ENCODE measurements around the gene SPACA1.
"Not testable (repeated sequence)": the region's sequence is repeated elsewhere in the genome, so short reads cannot be mapped to it uniquely, and the experiment has no call there.

Gene SPACA1, protein sequence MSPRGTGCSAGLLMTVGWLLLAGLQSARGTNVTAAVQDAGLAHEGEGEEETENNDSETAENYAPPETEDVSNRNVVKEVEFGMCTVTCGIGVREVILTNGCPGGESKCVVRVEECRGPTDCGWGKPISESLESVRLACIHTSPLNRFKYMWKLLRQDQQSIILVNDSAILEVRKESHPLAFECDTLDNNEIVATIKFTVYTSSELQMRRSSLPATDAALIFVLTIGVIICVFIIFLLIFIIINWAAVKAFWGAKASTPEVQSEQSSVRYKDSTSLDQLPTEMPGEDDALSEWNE

DNA sequence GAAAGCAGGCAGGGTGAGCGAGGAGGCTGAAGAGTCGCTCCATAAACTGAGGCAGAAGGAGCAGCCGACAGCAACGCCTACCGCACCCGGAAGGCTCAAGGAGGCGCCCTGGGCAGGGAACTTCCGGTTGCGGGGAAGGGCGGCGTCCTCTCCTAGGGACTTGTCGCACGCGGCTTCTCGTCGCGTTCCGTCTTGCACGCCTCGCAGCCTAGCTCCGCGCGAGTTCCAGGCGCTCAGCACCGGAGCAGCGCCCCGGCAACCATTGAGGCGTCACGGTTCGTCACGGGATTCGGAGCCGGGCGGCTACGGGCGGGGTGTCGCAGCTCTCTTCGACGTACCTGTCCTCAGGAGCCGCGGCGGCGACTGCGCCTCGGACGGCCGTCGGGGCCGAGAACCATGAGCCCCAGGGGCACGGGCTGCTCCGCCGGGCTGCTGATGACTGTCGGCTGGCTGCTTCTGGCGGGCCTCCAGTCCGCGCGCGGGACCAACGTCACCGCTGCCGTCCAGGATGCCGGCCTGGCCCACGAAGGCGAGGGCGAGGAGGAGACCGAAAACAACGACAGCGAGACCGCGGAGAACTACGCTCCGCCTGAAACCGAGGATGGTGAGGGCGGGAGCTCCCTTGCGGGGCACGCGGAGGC is at the start of gene SPACA1:
Gene SPACA1, plus strand, starts transcription at position 332 of the 641 bp plus-strand sequence. Its CDS starts 65 bp downstream, at position 397.
- in situ Hi-C loops (cut with MboI; ENCODE audit: low sequenced_read_pairs), result no loop called here

DNA sequence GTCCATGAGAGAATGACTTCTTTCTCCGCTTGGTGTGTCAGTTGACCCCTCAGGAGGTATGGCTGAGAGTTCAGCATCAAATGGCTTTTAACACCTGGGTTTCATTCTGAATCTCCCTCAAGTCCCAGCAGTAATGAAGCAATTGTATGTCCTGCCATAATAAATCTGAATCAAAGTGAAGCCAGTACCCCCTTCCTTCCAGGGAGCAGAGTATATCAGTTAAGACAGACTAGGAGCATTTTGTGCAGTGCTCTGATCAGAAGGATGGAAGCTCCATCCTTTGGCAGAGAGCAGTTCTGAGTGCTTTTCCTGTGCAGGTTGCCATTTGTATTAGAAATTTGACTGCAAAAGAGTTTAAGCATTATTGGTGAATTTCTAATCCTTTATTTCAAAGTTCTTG is 46.9 kb upstream of the SPACA1 start:
- in situ Hi-C loops (cut with MboI; ENCODE audit: low sequenced_read_pairs), result no loop called here

DNA sequence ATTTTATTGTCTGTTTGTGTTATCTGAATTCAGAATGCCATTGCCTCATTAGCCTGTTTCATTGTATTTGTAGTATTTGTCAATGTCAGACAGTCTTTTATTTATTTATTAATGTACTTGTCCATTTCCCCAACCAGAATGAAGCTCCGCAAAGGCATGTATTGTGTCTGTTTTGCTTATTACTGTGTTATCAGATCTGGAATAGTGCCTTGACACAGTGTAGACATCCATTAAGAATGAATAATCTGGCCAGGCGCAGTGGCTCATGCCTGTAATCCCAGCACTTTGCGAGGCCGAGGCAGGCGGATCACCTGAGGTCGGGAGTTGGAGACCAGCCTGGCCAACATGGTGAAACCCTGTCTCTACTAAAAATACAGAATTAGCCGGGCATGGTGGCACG is 46.4 kb upstream of the SPACA1 start:
- in situ Hi-C loops (cut with MboI; ENCODE audit: low sequenced_read_pairs), result not testable (repeated sequence)

DNA sequence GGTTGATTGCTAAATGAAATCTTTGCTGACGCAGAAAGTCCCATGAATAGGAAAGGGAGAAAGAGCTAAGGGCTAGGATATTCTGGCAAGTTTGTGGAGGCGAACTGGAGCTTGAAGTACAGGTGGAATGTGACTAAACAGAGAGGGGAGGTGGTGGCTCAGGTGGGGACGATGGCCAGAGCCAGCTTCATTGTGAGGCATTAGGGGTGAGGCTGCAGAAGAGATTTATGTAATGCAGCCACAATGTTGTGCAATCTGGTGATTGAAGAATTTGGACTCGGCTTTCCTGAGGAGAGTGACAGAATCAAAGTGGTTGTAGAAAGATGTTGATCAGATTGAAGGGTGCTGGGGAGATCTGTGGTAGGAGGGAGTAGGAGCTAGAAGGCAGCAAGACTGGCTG is 42.9 kb upstream of the SPACA1 start:
- in situ Hi-C loops (cut with MboI; ENCODE audit: low sequenced_read_pairs), result no loop called here

DNA sequence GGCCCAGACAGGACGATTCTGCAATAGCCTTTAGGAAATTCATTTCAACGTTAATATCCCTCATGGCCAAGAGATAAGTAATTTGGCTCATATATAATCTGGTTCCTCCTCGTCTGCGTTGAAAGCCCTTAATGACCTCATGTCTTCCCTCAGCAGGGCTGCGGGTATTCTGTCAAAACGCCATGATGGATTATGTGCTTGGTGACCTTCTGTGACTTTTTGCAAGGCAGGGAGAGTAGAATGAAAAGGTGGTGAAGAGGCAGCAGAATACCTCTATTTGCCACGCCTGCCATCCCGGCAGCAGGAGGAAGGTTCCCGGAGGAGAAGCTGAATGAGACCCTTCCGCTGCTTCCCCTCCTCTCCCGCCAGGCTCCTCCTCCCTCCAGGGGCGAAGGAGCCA is 41.1 kb upstream of the SPACA1 start:
- in situ Hi-C loops (cut with MboI; ENCODE audit: low sequenced_read_pairs), result no loop called here

DNA sequence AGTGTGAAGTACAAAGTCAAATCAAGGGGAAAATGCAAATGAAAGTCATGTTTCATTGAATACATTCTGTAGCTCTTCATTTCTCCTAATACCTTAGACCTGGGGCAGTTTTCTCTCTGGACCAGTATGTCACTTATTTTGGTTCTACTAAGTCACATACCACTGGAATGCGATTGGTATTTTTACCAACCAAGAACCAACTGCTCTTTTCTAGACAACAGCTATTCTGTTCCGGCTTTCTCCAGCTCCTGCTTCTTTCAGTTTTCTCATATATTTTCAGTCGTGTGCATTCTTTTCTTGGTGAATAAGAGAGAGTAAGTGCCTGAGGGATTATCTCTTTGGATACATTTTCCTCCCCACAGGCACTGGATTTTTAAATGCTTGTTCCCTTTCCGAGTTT is 39.2 kb upstream of the SPACA1 start:
- in situ Hi-C loops (cut with MboI; ENCODE audit: low sequenced_read_pairs), result no loop called here

DNA sequence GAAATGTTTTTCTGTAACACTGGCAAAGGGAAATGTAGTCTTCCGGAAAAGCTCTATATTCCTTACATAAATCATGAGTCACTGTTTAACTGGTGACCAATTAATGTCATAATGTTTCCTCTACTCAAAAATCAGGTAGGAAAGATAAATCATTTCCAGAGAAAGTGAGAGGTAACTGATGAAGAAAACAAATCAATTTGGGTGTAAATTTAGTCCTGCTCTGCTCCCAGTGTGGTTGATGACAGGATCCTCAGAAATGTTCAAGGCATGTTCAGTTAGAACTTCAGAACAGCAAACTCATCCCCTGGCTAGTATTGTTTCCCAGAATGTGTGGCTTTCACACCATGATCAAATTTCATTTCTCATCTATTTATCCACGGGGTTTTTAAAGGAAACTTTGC is 38.8 kb upstream of the SPACA1 start:
- in situ Hi-C loops (cut with MboI; ENCODE audit: low sequenced_read_pairs), result no loop called here

DNA sequence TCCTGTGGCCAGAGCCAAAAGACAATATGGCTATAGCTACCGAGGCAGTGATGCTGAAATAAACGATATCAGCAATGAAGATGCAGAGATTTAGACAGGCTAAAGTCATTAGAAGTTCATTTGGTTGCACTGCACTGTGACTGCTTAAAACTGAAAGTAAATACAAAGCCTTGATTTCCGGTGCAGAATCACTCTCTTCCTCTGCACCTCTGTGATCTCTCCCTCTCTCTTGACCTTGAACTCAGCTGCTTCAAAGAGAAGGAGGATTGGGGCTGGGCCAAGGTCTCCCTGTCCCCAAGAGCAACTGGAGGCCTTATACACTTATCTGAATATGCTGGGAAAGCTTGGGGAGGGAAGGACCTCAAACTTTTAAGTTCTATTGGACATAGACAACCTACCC is 34.6 kb upstream of the SPACA1 start:
- in situ Hi-C loops (cut with MboI; ENCODE audit: low sequenced_read_pairs), result no loop called here

DNA sequence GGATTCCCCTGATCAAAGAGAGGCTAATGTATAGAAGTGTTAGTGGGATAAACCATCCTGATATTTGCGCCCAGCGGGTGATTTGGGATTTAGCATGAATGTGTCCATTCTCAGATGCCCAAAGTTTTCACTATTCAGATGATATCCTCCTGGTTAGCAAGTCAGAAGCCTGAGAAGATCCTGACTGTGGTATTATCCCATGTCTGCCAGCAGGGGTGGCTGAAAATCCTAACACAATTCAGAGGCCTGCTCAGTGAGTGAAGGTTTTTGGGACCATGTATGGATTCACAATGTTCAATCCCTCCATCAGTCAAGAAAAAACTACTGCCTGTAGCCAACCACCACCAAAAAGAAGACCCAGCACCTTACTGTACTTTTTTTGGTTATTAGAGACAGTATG is 34.1 kb upstream of the SPACA1 start:
- in situ Hi-C loops (cut with MboI; ENCODE audit: low sequenced_read_pairs), result no loop called here

DNA sequence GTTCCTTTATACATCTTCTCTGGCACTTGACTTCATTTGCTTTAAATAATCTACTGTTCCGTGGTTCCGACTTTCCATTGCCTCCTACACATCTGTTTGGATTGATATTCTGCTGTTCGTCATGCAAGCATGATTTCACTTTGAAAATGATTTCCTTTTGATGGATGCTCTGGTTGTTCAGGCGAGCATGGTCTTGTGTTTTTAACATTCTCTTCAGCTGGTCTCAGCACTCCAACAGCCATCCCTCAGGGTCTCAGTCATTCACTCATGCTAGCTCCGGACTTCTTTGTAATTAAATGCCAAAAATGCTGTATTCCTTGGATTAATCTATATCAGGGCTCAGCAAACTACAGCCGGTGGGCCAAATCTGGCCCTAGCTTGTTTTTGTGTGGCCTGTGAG is 27.2 kb upstream of the SPACA1 start:
- in situ Hi-C loops (cut with MboI; ENCODE audit: low sequenced_read_pairs), result no loop called here

DNA sequence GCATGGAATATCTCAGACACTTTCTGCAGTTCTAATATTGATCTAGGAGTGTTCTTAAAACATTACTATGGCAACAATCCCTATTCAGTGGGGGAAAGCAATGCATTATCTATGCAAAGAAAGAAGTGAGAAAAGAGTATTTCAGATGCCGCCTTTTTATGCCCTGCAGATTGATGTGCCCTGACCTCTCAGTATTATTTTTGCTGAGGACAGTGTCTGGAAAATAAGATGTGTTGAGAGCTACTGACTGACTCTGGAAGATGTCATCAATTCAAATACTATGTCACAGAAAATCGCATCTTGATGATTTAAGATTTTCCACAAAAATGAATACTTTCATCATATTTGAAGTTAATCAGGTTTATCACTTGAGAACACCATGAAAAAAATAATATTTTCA is 22.9 kb upstream of the SPACA1 start:
- in situ Hi-C loops (cut with MboI; ENCODE audit: low sequenced_read_pairs), result no loop called here

DNA sequence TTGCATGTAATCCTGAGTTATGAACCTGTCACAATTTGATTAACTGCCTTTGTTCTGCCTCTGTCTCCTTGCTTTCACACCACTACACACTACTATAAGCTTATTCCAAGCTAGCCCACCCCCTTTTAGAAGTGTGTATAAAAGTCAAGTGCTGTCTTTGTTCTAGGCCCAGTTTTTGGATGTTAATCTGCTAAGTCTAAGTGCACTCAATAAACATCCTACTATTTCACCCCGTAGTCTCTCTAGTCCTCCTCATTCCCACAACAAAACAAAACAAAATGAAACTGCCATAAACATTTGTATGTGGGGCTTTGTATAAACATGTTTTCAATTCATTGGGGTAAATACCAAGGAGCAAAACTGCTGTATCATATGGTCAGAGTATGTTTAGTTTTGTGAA is 16.1 kb upstream of the SPACA1 start:
- in situ Hi-C loops (cut with MboI; ENCODE audit: low sequenced_read_pairs), result no loop called here

DNA sequence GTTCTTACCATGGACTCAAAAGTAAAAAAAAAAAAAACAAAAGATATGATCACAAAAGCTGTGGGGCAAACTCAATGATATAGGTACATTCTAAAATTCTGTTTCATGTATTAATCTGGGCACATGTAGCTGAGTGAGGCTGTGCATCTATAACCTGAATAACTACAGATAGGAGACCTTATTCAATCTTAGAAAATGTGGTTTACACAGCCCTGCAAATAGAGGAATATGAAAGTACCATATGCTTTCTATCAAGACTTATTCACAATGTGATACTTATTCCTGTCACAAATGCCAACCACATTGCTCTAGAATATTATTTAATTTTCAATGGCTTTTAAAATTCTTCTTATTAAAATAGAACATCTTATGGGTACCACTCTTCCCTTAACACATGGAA is 3.1 kb upstream of the SPACA1 start:
- in situ Hi-C loops (cut with MboI; ENCODE audit: low sequenced_read_pairs), result no loop called here

DNA sequence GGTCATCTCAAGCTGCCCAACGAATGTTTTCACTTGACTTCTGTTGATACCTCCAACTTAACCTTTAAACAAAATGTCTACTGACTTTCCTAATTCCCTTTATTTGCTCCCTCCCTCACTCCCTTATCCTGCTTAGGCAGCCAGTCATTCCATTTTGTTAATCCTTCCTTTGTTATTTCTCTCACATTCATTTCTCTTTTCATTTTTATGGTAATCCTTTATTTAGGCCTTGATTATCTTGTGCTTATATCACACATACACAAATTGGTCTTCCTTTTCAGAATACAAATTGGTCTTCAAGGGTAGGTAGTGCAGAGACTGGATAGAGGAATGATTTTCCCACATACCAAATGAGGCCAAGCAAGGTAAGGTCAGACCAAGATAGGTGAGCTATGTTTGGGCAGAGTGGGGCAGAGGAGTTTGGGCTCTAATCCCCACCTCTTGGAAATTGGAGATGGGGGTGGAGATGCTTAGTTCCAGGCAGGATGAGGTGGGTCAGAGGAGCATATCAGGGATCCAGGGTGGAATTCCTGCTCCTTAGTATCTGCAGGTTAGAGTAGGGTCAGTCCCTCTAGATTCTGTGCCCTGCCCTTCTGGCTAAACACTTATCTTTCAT is 2.0 kb upstream of the SPACA1 start:
- in situ Hi-C loops (cut with MboI; ENCODE audit: low sequenced_read_pairs), result no loop called here

DNA sequence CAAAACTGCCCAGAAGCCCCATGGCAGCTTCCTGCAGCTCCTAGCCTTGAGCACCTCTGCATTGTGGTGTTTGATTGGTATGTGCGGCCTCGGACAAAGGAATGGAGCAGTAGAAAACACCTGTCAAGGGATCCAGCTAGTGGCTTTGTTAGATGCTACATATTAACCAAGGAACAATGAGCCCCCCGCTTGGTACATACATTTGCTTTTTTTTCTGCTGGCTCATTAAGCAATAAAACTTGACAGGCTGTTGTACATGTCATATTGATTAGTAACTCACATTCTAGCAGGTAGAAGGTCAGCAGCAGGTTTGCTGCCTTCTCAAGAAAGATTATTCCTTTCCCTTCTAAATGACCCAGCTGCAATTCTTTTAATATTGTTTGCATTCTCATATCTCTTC is 937 bp downstream of the SPACA1 start:
- in situ Hi-C loops (cut with MboI; ENCODE audit: low sequenced_read_pairs), result no loop called here

DNA sequence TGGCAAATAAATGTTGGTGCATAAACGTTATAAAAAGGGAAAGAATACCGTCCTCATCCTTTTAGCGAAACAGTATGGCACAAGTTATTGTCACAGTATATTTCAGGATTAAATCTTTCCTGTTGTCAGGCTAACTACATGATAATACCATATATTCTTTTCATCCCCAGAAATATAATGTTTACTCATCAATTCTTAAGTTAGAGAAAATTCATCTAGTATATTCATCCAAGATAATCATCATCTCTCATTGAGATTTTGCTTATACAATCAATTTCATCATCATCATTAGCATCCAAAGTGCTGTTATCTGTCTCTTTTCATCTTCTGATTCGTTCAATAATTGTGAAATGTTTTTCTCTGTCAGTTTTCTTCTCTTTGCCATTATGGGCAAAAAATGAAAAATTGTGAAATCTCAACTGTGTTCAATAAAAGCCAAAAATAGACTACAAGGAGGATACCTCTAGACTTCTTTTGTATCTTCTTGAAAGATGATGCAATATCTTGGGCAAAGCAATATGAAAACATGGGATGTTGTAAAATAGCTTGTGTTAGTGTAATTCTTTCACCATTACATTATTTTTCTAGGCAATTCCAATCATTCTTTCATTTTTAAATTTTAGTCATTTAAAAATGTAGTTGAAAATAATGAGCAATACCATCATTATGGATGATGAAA is 2.6 kb downstream of the SPACA1 start:
- in situ Hi-C loops (cut with MboI; ENCODE audit: low sequenced_read_pairs), result no loop called here

DNA sequence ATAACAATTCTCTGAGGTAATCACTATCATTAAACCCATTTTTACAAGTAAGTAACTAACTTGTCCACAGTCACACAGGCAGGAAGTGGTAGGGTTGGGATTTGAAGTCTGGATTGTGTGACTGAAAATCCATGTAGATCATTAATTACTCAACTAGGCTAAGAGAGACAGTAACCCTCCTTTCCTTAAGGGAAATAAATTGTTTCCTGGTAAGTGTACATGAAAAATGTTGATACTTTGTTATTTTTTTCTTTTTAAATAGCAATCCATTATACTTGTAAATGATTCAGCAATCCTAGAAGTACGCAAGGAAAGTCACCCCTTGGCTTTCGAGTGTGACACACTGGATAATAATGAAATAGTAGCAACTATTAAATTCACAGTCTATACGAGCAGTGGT is 11.6 kb downstream of the SPACA1 start:
- in situ Hi-C loops (cut with MboI; ENCODE audit: low sequenced_read_pairs), result no loop called here

DNA sequence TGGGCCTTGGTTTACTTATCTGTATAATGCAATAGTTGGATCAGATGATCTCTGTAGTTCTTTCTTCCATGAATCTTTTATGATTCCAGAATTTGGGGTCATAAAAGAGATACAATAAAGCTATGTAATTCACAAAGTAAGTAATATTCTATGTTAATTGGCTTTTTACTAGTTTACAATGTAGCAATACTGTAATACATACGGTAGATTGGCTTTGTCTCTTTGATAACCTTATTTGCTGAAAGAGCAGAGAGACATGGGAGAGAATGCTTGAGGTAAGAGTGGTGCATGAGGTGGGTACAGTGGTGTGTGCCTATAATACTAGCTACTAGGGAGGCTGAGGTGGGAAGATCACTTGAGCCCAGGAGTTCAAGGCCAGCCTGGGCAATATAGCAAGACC is 14.7 kb downstream of the SPACA1 start:
- in situ Hi-C loops (cut with MboI; ENCODE audit: low sequenced_read_pairs), result no loop called here

DNA sequence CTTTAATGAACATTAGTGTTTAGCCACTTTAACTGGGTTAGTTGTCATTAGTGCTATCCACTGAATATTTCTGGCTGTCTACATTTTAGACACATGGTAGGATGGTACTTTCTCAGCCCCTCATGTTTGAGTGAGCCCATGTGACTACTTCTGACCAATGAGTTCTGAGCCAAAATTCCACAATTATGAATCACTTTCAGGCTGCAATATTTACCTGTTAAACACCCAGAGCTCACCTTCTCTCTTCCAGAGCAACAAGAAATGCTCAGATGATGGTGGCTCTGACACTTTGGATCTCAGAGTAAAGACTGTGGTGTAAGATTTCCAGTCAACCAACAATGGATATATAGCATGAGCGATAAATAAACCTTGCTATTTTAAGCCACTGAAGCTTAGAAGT is 24.8 kb downstream of the SPACA1 start:
- in situ Hi-C loops (cut with MboI; ENCODE audit: low sequenced_read_pairs), result no loop called here

DNA sequence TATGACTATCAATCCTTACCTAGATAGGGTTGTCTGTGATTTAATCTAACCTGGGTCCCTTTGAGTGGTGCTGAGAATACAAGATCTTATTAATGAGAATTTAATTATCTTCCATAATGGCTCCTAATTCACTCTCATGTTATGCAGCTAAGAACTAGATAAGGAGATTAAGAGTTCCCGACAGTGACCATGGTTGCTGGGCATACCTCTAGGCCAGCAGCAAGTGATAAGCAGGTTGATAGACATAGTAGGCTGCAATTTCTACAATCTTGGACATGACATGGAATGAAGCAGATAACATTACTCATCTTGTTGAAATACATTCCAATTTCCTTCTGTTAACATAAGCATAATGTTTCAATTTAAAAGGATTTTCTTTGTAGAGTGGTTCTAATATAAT is 27.1 kb downstream of the SPACA1 start:
- in situ Hi-C loops (cut with MboI; ENCODE audit: low sequenced_read_pairs), result no loop called here

DNA sequence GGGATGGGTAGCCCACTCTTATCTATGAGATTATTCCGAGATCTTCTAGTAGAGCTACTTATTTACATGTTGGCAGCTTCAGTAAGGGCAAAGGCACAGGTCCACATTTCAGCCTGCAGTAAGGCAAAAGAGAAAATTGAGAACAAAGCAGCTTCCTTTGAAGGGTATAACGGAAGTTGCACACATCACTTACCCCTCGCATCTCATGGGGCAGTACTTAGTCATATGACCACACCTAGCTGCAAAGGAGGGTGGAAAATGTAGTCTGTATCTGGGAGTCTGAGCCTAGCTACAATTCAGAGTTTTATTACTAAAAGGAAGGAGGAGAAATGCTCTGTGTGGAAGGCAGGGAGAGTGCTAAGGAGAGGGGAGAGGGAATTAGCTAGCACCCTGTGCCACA is 29.7 kb downstream of the SPACA1 start:
- in situ Hi-C loops (cut with MboI; ENCODE audit: low sequenced_read_pairs), result no loop called here

DNA sequence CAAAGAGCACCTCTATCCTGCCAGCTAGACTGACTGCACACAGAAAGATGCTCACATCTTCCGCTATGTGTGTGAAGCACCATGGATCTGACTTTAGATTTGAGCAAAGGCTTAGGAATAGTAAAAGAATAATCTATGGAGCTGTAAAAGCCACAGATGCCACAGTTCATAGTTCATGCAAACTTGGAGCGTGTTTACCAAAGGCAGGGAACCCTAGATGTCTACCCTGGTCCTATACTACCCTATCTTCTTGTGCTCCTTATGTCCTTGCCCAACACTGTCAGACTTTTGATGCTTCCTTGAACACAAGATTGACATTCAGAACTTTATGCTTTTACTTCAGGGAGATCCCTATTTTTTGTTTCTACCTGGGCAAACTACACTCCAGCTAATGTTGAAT is 39.2 kb downstream of the SPACA1 start:
- in situ Hi-C loops (cut with MboI; ENCODE audit: low sequenced_read_pairs), result no loop called here
